NCI-H1417 treated with DMSO at 0.1 percent for 48 hours (cell line): Measurements from ENCODE around the gene AGBL4.

Source experiments
- DNase-seq: peaks from one replicate; lab custom pipeline; 2025; lab: John Stamatoyannopoulos, UW

AGBL4 gene

GRCh38 chr1:49181033-49181432, 842.7 kb downstream of the AGBL4 start:
- DNase-seq, result no peak

- DNase-seq, result no peak
These were observed 851.7 kb downstream of the AGBL4 start for GRCh38 chr1:49171941-49172593.

- no peak for DNase-seq
These were observed 857.7 kb downstream of the AGBL4 start for GRCh38 chr1:49166031-49166430.

- no peak for DNase-seq
These were observed 860.7 kb downstream of the AGBL4 start for GRCh38 chr1:49163031-49163430.

GRCh38 chr1:49160677-49161076, 863.1 kb downstream of the AGBL4 start:
- DNase-seq, result no peak

- DNase-seq, result no peak
These were observed 887.0 kb downstream of the AGBL4 start for GRCh38 chr1:49136738-49137251.

GRCh38 chr1:49125746-49126145, 898.0 kb downstream of the AGBL4 start:
- DNase-seq, result no peak

GRCh38 chr1:49111931-49112330, 911.8 kb downstream of the AGBL4 start:
- DNase-seq, result no peak

- no peak for DNase-seq
These were observed 917.3 kb downstream of the AGBL4 start for GRCh38 chr1:49106445-49106844.

- DNase-seq, result no peak
These were observed 919.2 kb downstream of the AGBL4 start for GRCh38 chr1:49104575-49104974.

- DNase-seq, result no peak
These were observed 921.0 kb downstream of the AGBL4 start for GRCh38 chr1:49102752-49103151.

GRCh38 chr1:49098866-49099265, 924.9 kb downstream of the AGBL4 start:
- DNase-seq, result no peak

GRCh38 chr1:49086327-49086726, 937.4 kb downstream of the AGBL4 start:
- no peak for DNase-seq

- DNase-seq, result no peak
These were observed 938.7 kb downstream of the AGBL4 start for GRCh38 chr1:49085079-49085478.

- DNase-seq, result no peak
These were observed 963.0 kb downstream of the AGBL4 start for GRCh38 chr1:49060766-49061165.

GRCh38 chr1:49059087-49059486, 964.7 kb downstream of the AGBL4 start:
- no peak for DNase-seq

GRCh38 chr1:49052102-49052501, 971.7 kb downstream of the AGBL4 start:
- peak; percentile 50 for DNase-seq

- peak; percentile 23 for DNase-seq
These were observed 972.1 kb downstream of the AGBL4 start for GRCh38 chr1:49051647-49052046.

- DNase-seq, result no peak
These were observed 973.7 kb downstream of the AGBL4 start for GRCh38 chr1:49050041-49050440.

- DNase-seq, result no peak
These were observed 975.6 kb downstream of the AGBL4 start for GRCh38 chr1:49048188-49048587.

- DNase-seq, result no peak
These were observed 977.4 kb downstream of the AGBL4 start for GRCh38 chr1:49046305-49046704.

GRCh38 chr1:49045371-49045770, 978.4 kb downstream of the AGBL4 start:
- DNase-seq, result no peak

- DNase-seq, result no peak
These were observed 987.1 kb downstream of the AGBL4 start for GRCh38 chr1:49036700-49037099.

GRCh38 chr1:49028396-49028795, 995.4 kb downstream of the AGBL4 start:
- DNase-seq, result no peak
